ENCODE results near the gene HMCN2. TPM values are rescaled to one million over a fixed set of nuclear protein-coding genes. Genes with fewer than 3 reads are reported as not detected.

The HMCN2 gene
- total RNA-seq, 1 experiment from 2014 or later, result 8.6 TPM

- WGBS (ENCODE audit: extremely low coverage, insufficient read length, low lambda C conversion rate), result 100% methylated on average over 1 of the region's 5 CpGs
- Histone ChIP-seq H4K5ac (ENCODE audit: insufficient read length, low read depth, low read length) (no peak overlapping the region), H3T11ph (ENCODE audit: low read length) (no peak overlapping the region), H3K4me2 (ENCODE audit: insufficient read depth, insufficient read length, low read length) (no peak overlapping the region), H3K27me3 (ENCODE audit: insufficient read depth, low read length) (no peaks in the 10 kb centered on the region), H3K18ac (ENCODE audit: insufficient read length, low read depth, low read length) (no peak overlapping the region), H2BK20ac (ENCODE audit: low read depth, low read length, poor library complexity, severe bottlenecking) (no peak overlapping the region), H3K23me2 (ENCODE audit: insufficient read length, low read depth, low read length, poor library complexity, severe bottlenecking) (no peaks in the 10 kb centered on the region), H3K14ac (ENCODE audit: insufficient read depth, low read length) (no peak overlapping the region), H3K79me2 (ENCODE audit: insufficient read depth, low read length) (no peaks in the 10 kb centered on the region), H3K27ac (ENCODE audit: insufficient read length, low read depth, low read length) (no peak overlapping the region), H4K91ac (ENCODE audit: insufficient read length, low read depth, low read length) (no peak overlapping the region), H2AK5ac (ENCODE audit: insufficient read length, low read length) (no peak overlapping the region), H2BK12ac (ENCODE audit: insufficient read length, low read depth, low read length) (no peak overlapping the region), H3K56ac (ENCODE audit: insufficient read length, low read depth, low read length) (no peak overlapping the region), H3K4me1 (ENCODE audit: insufficient read depth, low read length) (no peaks in the 10 kb centered on the region), H4K8ac (replicated peaks; ENCODE audit: insufficient read length, low read depth, low read length) (no peak overlapping the region), H2BK5ac (ENCODE audit: insufficient read length, low read length) (no peak overlapping the region), H2BK120ac (ENCODE audit: low read depth, low read length, poor library complexity, severe bottlenecking) (no peak overlapping the region), H4K20me1 (ENCODE audit: control insufficient read depth, insufficient read depth, insufficient read length) (no peaks in the 10 kb centered on the region), H3K9ac (ENCODE audit: extremely low read depth, insufficient read length, low read length) (no peak overlapping the region), H3K23ac (ENCODE audit: insufficient read length, low read depth, low read length) (no peak overlapping the region), H3K79me1 (ENCODE audit: insufficient read depth, low read depth, low read length, poor library complexity, severe bottlenecking) (no peaks in the 10 kb centered on the region), H2BK15ac (ENCODE audit: low read depth, low read length) (no peak overlapping the region), H2AFZ (ENCODE audit: low read length) (no peak overlapping the region), H3K4ac (ENCODE audit: low read depth, low read length) (no peak overlapping the region), H3K9me3 (ENCODE audit: control insufficient read depth, low read depth, low read length) (no peaks in the 10 kb centered on the region)
- no peaks in the 10 kb centered on the region for H3K9me3 Mint-ChIP-seq
- no peak for DNase-seq
- no peak overlapping the region for H3K27ac Mint-ChIP-seq
- no peak for TF ChIP-seq CTCF (conservative IDR thresholded peaks at IDR 0.05)
- H3K4me1 Mint-ChIP-seq, result peaks cover 21 to 31% of the 10 kb centered on the region in 2 experiments
- H3K4me3 Mint-ChIP-seq, result no peak overlapping the region
- peaks cover 4 to 34% (median 10%) of the 10 kb centered on the region in 3 experiments; a peak in 6 of 7 replicates for H3K36me3 Mint-ChIP-seq (ENCODE audit: insufficient read depth in 1 of 3, low read depth in 3 of 3)
- H3K27me3 Mint-ChIP-seq (ENCODE audit: low read depth), result no peaks in the 10 kb centered on the region; the same call in 1 of the 2 replicates
These were observed 25.9 kb downstream of the HMCN2 start for GRCh38 chr9:130291474-130291873.

All from H9 (cell line).